ENCODE measurements around the gene IER5. TPM values are rescaled to one million over a fixed set of nuclear protein-coding genes. Genes with fewer than 3 reads are reported as not detected.

The IER5 gene
- total RNA-seq, 4 donors from 2014 or later, result 6.3 to 10.7 (median 8.2) TPM

- no peak for TF ChIP-seq POLR2A (IDR thresholded peaks at IDR 0.05)
- TF ChIP-seq CTCF (IDR thresholded peaks at IDR 0.05), result peak in 2 of 6 experiments; percentile 13 to 17
- Histone ChIP-seq H3K27ac (peak overlapping the region; percentile 73 to 91 (median 79)), H3K9me3 (no peaks in the 10 kb centered on the region), H3K4me3 (peak overlapping the region; percentile 53 to 94 (median 60)), H3K4me1 (peaks cover 0 to 18% (median 8%) of the 10 kb centered on the region in 4 donors), H3K36me3 (no peaks in the 10 kb centered on the region), H3K27me3 (no peaks in the 10 kb centered on the region)
- peak in 2 of 3 donors; percentile 49 to 65 for DNase-seq
These were observed 16.3 kb downstream of the IER5 start for GRCh38 chr1:181104790-181105133.

- Histone ChIP-seq H3K9me3 (no peaks in the 10 kb centered on the region), H3K4me3 (peak overlapping the region; percentile 53 to 94 (median 60)), H3K27me3 (no peaks in the 10 kb centered on the region), H3K4me1 (peaks cover 0 to 18% (median 8%) of the 10 kb centered on the region in 4 donors), H3K36me3 (no peaks in the 10 kb centered on the region), H3K27ac (peak overlapping the region; percentile 73 to 91 (median 79))
- DNase-seq, result peak; percentile 94 to 97 (median 95)
- TF ChIP-seq POLR2A (IDR thresholded peaks at IDR 0.05) (peak; percentile 42 to 46), CTCF (IDR thresholded peaks at IDR 0.05) (no peak)
These were observed 16.9 kb downstream of the IER5 start for GRCh38 chr1:181105134-181106021.

GRCh38 chr1:181106022-181106312 is 17.5 kb downstream of the IER5 start:
- Histone ChIP-seq H3K9me3 (no peaks in the 10 kb centered on the region), H3K27me3 (no peaks in the 10 kb centered on the region), H3K36me3 (no peaks in the 10 kb centered on the region), H3K27ac (peak overlapping the region in 2 of 4 donors; percentile 79 to 91), H3K4me1 (peaks cover 0 to 18% (median 8%) of the 10 kb centered on the region in 4 donors), H3K4me3 (peak overlapping the region; percentile 53 to 94 (median 60))
- TF ChIP-seq POLR2A (IDR thresholded peaks at IDR 0.05), result no peak
- no peak for TF ChIP-seq CTCF (IDR thresholded peaks at IDR 0.05)
- no peak for DNase-seq

- no peaks in the 10 kb centered on the region for H3K9me3 ChIP-seq
- DNase-seq, result no peak
- H3K4me3 ChIP-seq, result no peak overlapping the region
- no peaks in the 10 kb centered on the region for H3K36me3 ChIP-seq
- no peaks in the 10 kb centered on the region for H3K27me3 ChIP-seq
- H3K4me1 ChIP-seq, result peaks cover 0 to 18% (median 8%) of the 10 kb centered on the region in 4 donors
- no peak for TF ChIP-seq POLR2A (IDR thresholded peaks at IDR 0.05)
- TF ChIP-seq CTCF (IDR thresholded peaks at IDR 0.05), result no peak
- H3K27ac ChIP-seq, result no peak overlapping the region
These were observed 18.0 kb downstream of the IER5 start for GRCh38 chr1:181106479-181106878.

- Histone ChIP-seq H3K27me3 (no peaks in the 10 kb centered on the region), H3K27ac (no peak overlapping the region), H3K9me3 (no peaks in the 10 kb centered on the region), H3K36me3 (no peaks in the 10 kb centered on the region), H3K4me3 (no peak overlapping the region), H3K4me1 (peaks cover 0 to 28% (median 8%) of the 10 kb centered on the region in 4 donors)
- TF ChIP-seq POLR2A (IDR thresholded peaks at IDR 0.05), result no peak
- TF ChIP-seq CTCF (IDR thresholded peaks at IDR 0.05), result no peak
- DNase-seq, result no peak
These were observed 19.2 kb downstream of the IER5 start for GRCh38 chr1:181107711-181108110.

All from Peyer's patch (tissue), 4 donors.